Skeletal muscle satellite cell (primary cell): ENCODE measurements around the gene OTOA.
"Not testable (repeated sequence)": the region's sequence is repeated elsewhere in the genome, so short reads cannot be mapped to it uniquely, and the experiment has no call there.

Source experiments
- H3K27me3 ChIP-seq: 2 replicates; pipeline ENCODE4 v1.7.0; 2013; ENCODE audit warnings: low read length; ENCODE audit not compliant: control insufficient read depth, insufficient read depth
- H3K36me3 ChIP-seq: 2 replicates; pipeline ENCODE4 v1.7.0; 2013; ENCODE audit warnings: mild to moderate bottlenecking, control low read depth, low read length; ENCODE audit not compliant: insufficient read depth
- H3K4me1 ChIP-seq: 2 replicates; pipeline ENCODE4 v1.7.0; 2013; ENCODE audit warnings: low read length; ENCODE audit not compliant: control insufficient read depth, insufficient read depth
- H3K4me2 ChIP-seq: 2 replicates; pipeline ENCODE4 v1.7.0; 2013; ENCODE audit warnings: mild to moderate bottlenecking, low read length
- H3K4me3 ChIP-seq: 2 replicates; pipeline ENCODE4 v1.7.0; 2013; ENCODE audit warnings: low read length
- H3K9ac ChIP-seq: 2 replicates; pipeline ENCODE4 v1.7.0; 2013; ENCODE audit warnings: mild to moderate bottlenecking, low read depth, low read length, moderate library complexity
- H3K9me3 ChIP-seq: replicated peaks from 2 replicates; pipeline ENCODE4 v1.7.0; 2013; ENCODE audit warnings: mild to moderate bottlenecking, control low read depth, low read length

Gene OTOA

DNA sequence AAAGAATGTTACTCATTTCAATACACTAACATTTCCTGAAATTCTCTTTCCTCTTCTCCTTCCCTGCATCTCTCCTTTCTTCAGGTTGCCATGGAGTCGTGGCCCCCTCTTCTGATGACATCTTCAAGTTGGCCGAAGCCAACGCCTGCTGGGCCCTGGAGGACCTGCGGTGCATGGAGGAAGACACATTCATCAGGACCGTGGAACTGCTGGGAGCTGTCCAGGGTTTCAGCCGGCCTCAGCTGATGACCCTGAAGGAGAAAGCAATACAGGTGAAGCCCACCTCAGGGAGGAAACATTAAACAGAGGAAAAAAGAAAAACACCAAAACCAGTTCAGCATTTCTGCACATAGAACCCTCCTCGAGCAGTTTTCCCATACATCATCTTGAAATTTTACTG is 76.9 kb downstream of the OTOA start:
- not testable (repeated sequence) for H3K9ac ChIP-seq, H3K36me3 ChIP-seq, H3K4me2 ChIP-seq, H3K4me3 ChIP-seq, H3K27me3 ChIP-seq, H3K4me1 ChIP-seq, H3K9me3 ChIP-seq

GRCh38 chr16:21756192-21757079 is 92.7 kb downstream of the OTOA start:
- H3K9ac ChIP-seq, H3K9me3 ChIP-seq, H3K4me3 ChIP-seq, H3K4me2 ChIP-seq, H3K36me3 ChIP-seq, H3K4me1 ChIP-seq, H3K27me3 ChIP-seq: not testable (repeated sequence)

DNA sequence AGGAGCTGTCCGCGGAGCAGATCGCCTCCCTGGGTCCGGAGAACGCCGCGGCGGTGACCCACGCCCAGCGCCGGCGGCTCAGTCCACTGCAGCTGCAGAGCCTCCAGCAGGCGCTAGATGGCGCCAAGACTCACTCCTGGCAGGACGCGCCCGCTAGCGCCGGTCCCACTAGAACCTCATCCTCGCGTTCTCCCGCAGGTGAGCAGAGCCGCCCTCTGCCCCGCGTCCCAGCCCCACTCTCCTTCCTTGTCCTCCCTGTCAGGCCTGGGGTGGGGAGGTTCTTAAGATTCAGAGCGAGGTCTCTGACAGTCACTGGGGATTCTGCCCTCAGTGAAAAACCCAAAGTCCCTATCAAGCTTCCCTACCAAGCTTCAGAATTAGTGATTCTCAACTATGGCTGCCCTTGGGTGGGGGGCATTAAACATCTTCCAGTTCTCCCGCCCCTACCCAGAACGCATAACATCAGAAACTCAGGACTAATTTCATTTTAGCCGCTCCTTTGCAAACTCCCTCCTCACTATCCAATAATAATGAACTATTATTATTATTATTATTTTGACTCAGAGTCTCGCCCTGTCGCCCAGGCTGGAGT is 93.4 kb downstream of the OTOA start:
- not testable (repeated sequence) for H3K9me3 ChIP-seq, H3K4me2 ChIP-seq, H3K4me1 ChIP-seq

GRCh38 chr16:21768280-21768679 is 104.5 kb downstream of the OTOA start:
- not testable (repeated sequence) for H3K9ac ChIP-seq, H3K36me3 ChIP-seq, H3K4me3 ChIP-seq, H3K4me2 ChIP-seq, H3K9me3 ChIP-seq, H3K4me1 ChIP-seq, H3K27me3 ChIP-seq

More for the DNA sequence above, 93.4 kb downstream of the OTOA start:
- not testable (repeated sequence) for H3K4me3 ChIP-seq, H3K9ac ChIP-seq, H3K27me3 ChIP-seq, H3K36me3 ChIP-seq

DNA sequence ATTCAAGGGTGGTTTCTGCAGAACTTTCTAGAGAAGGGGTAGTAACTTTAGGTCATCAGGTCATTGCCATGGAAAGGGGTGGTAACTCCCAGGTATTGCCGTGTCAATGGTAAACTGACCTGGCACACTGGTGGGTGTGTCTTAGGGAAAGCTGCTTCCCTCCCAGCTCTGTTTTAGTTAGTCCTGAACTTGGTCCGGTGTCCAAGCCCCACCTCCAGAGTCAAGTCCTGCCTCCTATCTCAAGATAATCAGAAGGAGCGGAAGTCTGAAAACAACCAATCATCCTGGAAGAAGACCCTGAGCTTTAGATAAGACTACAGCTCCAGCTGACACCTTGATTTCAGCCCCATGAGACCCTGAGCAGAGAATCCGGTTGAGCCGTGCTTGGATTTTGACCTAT is 105.0 kb downstream of the OTOA start:
- not testable (repeated sequence) for H3K4me3 ChIP-seq, H3K9ac ChIP-seq, H3K4me2 ChIP-seq, H3K27me3 ChIP-seq, H3K9me3 ChIP-seq, H3K4me1 ChIP-seq, H3K36me3 ChIP-seq

- H3K9ac ChIP-seq = not testable (repeated sequence)
Measured at GRCh38 chr16:21769284-21769683, 105.5 kb downstream of the OTOA start.

DNA sequence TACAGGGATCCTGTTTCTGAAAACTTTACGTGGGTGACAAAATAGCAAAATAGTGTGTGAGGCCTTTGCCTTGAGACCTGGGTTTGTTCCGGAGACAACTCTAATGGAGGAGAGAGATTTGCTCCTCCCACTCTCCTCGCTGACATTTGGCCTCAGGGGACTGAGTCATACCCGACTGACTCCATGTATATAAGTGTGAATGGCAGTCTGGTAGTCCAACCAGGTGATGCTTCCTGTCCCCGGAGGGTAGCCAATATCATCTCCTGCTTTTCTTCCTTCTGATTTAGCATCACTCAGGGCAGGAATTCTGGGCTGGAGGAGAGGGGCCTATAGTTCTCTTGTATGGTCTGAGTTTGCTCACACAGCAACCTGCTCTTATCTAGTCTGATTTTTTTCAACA is 106.8 kb downstream of the OTOA start:
- H3K9me3 ChIP-seq, H3K9ac ChIP-seq, H3K4me2 ChIP-seq, H3K36me3 ChIP-seq, H3K27me3 ChIP-seq, H3K4me3 ChIP-seq, H3K4me1 ChIP-seq: not testable (repeated sequence)

More at GRCh38 chr16:21769284-21769683, 105.5 kb downstream of the OTOA start:
- H3K36me3 ChIP-seq, H3K27me3 ChIP-seq, H3K4me3 ChIP-seq, H3K4me2 ChIP-seq, H3K4me1 ChIP-seq, H3K9me3 ChIP-seq: not testable (repeated sequence)

- H3K4me2 ChIP-seq, H3K36me3 ChIP-seq, H3K9me3 ChIP-seq, H3K4me1 ChIP-seq, H3K27me3 ChIP-seq, H3K9ac ChIP-seq, H3K4me3 ChIP-seq: not testable (repeated sequence)
Measured at GRCh38 chr16:21772547-21773206, 108.9 kb downstream of the OTOA start.

GRCh38 chr16:21773207-21773553 is 109.4 kb downstream of the OTOA start:
- not testable (repeated sequence) for H3K9me3 ChIP-seq, H3K36me3 ChIP-seq, H3K4me1 ChIP-seq, H3K27me3 ChIP-seq, H3K4me3 ChIP-seq, H3K9ac ChIP-seq, H3K4me2 ChIP-seq

DNA sequence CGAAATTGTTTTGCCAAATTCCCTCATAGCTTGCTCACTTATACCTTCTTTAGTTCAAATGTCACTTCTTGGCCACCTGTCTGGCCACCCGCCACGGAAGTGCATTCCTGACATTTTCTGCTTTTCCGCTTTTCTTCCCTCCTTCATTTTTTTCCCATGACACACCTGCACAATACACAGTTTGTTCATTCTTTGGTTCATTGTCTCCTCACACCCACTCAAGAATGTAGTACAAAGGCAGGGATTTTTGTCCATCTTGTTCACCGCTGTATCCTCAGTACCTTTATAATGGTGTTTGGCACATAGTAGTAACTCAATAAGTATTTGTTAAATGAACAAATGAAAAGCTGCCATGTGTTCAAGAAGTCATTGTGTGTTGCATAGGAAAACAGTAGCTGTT is 116.8 kb downstream of the OTOA start:
- not testable (repeated sequence) for H3K4me3 ChIP-seq, H3K9ac ChIP-seq

GRCh38 chr16:21790506-21790905 is 126.7 kb downstream of the OTOA start:
- not testable (repeated sequence) for H3K27me3 ChIP-seq, H3K4me1 ChIP-seq, H3K9ac ChIP-seq, H3K4me3 ChIP-seq, H3K9me3 ChIP-seq, H3K4me2 ChIP-seq, H3K36me3 ChIP-seq

More for the DNA sequence above, 116.8 kb downstream of the OTOA start:
- not testable (repeated sequence) for H3K4me1 ChIP-seq, H3K4me2 ChIP-seq, H3K36me3 ChIP-seq, H3K27me3 ChIP-seq, H3K9me3 ChIP-seq

- H3K4me1 ChIP-seq, H3K9me3 ChIP-seq, H3K27me3 ChIP-seq, H3K9ac ChIP-seq, H3K4me2 ChIP-seq, H3K4me3 ChIP-seq, H3K36me3 ChIP-seq: not testable (repeated sequence)
Measured at GRCh38 chr16:21793310-21793709, 129.5 kb downstream of the OTOA start.
